Stimulated activated CD4-positive, alpha-beta T cell treated with anti-CD3 and anti-CD28 coated beads, TNF-alpha, amount 100 ng/mL, for 24 hours (primary cell): ENCODE measurements around the gene PRND.
A peak's percentile ranks its signal among the peaks of the same experiment; 100 is the strongest.
"Not testable (repeated sequence)": the region's sequence is repeated elsewhere in the genome, so short reads cannot be mapped to it uniquely, and the experiment has no call there.

Experiments used
- DNase-seq, 3 experiments: peaks; one replicate each; pipeline ENCODE4 v3.0.0-alpha.2; 2020; ENCODE audit warnings: low read depth in 3 of 3

The PRND gene

DNA sequence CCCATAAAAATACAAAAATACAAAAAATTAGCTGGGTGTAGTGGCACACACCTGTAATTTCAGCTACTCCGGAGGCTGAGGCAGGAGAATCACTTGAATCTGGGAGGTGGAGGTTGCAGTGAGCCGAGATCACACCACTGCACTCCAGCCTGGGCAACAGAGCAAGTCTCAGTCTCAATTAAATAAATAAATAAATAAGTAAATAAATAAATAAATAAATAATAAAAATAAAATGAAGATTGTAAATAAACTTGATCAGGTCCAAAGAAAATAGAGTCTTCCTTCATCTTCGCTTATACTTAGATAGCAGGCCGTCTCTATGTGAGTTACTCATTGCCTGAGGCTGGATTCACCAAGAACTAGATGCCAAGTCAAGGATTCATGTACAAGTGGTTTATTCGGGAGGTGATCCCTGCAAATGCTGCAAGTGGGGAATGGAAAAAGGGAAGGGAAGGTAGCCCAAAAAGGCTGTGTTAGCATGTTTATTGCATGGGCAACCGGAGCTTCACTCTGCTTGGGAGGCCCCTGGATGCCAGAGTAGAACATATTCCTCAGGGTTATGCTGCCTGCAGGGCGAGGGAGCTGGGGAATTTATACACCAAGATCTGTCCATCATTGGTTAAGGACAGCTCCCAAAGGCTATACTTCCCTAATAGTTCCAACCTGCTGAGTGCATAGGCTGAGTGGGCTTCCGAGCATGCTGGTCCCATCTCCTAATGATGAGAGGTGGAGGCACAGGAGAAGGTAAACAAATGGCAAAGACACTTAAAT is 16.3 kb downstream of the PRND start:
- DNase-seq = no peak

DNA sequence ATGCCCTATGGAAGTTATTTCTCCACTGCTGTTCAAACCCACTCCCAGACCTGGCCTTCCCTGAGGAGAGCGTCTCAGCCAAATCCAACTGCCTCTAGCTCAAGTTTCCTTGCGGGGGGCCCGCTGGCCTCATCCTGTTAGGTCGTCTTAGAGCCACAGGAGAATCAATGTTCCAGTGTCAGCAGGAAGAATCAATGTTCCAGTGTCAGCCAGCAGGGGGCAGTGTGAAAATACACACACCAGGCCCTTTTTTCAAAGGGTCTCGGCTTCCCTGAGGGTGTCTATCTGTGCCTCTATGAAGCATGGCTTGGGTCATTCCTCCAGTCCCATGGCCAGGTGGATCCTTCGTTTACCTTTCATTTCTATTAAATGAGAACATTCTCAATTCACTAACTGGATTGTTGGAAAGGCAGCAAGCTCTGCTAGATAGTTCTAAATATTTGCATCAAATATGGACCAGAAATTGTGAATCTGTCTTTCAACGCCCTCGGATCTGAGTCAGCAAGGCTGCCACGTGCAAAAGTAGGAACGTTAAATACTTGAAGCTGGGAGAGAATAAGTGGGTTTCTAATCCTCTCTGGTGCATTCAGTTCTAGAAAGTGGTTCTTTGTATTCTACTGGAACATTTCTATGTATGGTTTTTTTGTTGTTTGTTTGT is 19.2 kb downstream of the PRND start:
- DNase-seq = peak; percentile 38 to 64 (median 48)

GRCh38 chr20:4748847-4749246 is 27.1 kb downstream of the PRND start:
- no peak for DNase-seq

- no peak for DNase-seq
Observed at GRCh38 chr20:4749326-4749725, 27.6 kb downstream of the PRND start.

DNA sequence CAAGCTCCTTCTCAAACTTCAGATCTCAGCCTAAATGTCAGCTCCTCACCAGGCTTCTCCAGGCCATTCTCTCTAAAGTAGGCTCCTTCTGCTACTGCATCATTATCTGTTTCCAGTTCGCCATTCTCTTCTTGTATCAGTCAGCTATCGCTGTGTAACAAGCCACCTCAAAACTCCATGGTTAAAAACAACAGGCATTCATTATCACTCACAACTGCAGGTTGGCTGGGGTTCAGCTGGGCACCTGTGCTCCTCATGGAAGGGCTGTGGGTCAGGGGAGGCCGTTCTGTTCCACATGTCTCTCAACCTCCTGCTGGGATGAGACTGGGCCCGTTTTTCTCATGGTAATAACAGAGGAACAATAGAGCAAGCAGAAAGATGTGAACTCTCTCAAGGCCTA is 28.7 kb downstream of the PRND start:
- no peak for DNase-seq

DNA sequence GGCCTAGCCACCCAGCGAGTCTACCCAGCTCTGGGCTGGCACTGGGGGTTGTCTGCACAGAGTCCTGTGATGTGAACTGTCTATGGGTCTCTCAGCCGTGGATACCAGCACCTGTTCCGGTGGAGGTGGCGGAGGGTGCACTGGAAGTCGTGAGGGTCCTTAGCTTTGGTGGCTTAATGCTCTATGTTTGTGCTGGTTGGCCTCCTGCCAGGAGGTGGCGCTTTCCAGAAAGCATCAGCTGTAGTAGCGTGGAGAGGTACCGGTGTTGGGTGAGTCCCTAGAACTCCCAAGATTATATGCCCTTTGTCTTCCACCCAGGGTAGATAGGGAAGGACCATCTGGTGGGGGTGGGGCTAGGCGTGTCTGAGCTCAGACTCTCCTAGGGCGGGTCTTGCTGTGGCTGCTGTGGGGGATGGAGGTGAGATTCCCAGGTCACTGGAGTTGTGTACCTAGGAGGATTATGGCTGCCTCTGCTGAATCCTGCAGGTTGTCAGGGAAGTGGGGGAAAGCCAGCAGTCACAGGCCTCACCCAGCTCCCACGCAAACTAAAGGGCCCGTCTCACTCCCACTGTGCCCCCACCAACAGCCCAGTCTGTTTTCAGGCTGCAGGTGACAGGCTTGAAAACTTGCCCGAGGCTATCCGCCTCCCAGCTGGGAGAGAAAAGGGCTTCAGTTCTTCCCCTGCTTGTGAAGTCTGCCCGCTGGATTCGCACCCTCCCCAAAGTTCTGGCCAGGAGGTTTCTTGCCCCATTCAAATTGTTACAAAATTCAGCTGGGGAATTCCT is 37.6 kb downstream of the PRND start:
- DNase-seq = peak in 1 of 3 experiments; percentile 47

DNA sequence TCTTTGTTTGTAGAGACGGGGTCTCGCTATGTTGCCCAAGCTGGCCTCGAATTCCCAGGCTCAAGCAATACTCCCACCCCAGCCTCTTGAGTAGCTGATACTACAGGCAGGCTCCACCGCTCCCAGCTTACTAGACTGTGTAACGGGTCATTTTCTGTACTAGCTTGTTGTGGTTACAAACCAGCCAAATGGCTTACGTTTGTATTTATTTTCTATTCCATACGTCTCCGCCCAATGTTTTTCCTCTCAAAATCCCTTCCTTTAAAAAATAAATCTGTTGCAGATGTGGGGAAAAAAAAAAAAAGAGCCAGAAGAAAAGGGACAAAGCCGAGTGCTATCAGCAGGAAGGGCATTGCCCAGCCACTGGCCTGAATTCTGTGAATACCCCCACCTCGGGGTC is 41.6 kb downstream of the PRND start:
- DNase-seq = no peak

- DNase-seq = no peak
Observed at GRCh38 chr20:4763723-4764510, 42.2 kb downstream of the PRND start.

DNA sequence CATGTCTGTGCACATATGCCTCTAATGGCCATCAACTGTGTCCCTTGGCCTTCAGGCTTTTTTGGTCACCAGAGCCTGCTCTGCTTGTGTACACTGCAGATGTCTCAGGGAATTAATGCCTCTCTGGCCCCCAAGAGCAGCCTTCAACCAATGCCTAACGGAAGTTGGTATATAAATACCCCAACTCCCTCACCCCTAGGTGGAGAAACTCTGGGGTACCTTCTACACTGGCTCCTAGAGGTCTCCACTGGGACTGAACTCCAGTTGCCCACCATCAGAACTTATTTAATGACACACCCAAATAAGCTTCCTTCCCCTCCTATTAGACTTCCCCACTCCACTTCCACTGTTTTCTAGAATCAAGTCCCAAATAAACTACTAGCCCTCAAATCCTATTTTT is 43.1 kb downstream of the PRND start:
- DNase-seq = no peak

GRCh38 chr20:4765681-4766080 is 44.0 kb downstream of the PRND start:
- DNase-seq = no peak

DNA sequence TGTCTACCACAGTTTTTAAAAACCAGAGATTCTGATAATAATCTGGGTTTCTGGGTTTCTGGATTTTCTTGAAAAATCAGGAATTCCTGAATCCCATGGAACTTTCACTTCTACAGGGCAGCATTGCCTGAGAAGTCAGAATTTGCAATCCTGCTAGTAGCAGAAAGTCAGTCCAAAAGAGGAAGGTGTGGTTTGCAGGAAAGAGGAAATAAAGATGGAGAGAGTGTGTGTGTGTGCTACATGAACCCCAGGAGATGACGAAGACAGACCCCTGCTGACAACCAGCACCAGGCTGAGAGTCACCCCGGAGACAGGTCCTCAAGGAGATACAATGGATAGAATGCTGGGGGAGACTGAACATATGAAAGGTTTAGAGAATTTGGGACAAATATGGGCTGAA is 44.9 kb downstream of the PRND start:
- DNase-seq = no peak

- no peak for DNase-seq
Observed at GRCh38 chr20:4767084-4767483, 45.4 kb downstream of the PRND start.

DNA sequence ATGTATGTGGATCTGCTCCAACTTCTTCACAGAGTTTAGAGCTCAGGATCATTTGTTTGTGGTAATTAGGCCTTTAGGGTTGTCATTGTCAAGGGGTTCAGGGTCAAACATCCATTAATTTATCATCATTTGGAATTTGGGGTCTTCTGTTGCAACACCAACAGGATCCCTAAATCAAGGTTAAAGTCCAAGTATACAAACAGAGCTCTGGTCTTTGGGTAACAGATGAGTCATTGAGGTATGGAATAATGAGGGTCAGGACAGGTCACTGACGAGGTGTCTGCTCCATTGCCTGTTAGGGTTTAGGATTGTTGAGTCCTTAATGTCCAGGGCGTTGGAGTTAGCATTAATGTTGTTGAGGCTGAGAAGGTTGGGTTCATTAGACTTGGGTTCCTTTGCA is 47.6 kb downstream of the PRND start:
- no peak for DNase-seq

DNA sequence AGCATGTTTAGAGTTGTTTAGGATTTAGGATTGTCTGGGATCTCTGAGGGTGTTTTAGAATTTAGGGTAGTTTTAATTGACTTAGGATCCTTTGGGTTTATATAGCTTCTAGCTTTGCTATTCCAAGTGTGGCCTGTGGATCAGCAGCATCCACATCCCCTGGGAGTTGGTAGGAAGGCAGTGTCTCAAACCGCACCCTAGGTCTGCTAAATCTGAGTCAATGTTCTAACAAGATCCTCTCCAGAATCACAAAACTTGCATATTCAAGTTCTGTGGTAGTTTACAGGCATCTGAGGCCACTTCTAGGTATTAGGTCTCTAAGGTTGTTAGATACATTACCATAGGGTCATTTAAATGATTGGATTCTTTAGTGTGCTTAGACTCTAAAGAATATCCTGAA is 48.3 kb downstream of the PRND start:
- no peak for DNase-seq

- no peak for DNase-seq
Observed at GRCh38 chr20:4771004-4771403, 49.3 kb downstream of the PRND start.

GRCh38 chr20:4772132-4772531 is 50.4 kb downstream of the PRND start:
- DNase-seq = no peak

DNA sequence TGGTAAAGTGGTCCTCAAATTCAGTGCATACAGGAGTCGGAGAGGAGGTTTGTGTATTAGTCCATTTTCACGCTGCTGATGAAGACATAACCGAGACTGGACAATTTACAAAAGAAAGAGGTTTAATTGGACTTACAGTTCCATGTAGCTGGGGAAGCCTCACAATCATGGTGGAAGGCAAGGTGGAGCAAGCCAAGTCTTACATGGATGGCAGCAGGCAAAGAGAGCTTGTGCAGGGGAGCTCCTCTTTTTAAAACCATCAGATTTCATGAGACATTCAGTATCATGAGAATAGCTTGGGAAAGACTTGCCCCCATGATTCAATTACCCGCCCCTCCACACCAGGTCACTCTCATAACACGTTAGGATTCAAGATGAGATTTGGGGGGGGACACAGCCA is 51.3 kb downstream of the PRND start:
- DNase-seq = not testable (repeated sequence)

GRCh38 chr20:4773736-4774135 is 52.0 kb downstream of the PRND start:
- DNase-seq = no peak

DNA sequence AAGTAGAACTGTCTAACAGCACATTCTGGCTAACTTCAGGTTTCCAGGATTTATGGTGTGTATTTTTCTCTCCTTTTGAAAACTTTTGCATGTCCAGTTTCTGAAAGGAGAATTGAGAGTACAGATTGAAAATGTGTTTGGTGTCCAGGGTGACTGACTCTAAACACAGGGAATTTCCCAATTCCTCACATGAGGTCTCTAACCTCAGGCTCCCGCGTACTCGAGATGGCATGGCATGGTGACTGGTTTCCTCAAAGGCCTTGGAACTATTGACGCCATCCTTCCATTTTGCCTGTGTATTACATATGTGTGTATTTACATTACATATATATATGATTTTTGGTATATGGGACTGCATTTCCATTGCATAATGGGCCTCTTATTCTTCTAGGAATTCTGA is 52.5 kb downstream of the PRND start:
- no peak for DNase-seq

- no peak for DNase-seq
Observed at GRCh38 chr20:4775322-4776078, 53.8 kb downstream of the PRND start.

DNA sequence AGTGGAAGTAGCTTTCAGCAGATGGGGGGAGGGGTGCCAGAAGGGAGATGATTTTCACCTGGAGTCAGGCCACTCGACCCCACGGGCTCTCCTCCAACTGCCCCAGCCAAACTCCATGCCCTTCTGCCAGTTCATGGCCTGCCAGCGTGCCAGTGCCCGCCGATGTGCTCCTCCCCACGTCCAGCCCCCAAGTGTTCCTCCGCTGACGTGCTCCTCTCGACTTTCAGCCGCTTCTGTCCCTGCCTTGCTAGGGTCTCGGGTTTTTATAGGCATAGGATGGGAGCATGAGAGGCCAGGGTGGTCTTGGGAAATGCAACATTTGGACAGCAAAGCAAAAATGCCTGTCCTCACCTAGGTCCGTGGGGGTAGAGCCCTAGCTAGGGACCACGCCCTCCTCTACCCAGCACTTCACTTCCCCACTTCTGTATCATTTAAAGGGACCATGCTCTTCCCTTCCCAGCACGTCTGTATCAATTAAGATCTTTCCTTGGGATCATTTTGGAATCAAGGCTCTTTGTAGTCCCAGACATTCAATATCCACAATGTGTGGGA is 54.4 kb downstream of the PRND start:
- no peak for DNase-seq
